Upper lobe of right lung (tissue), 1 donor: ENCODE measurements around the gene SYNE3. TPM values are rescaled to one million over a fixed set of nuclear protein-coding genes. Genes with fewer than 3 reads are reported as not detected.

Source experiments
- ATAC-seq: fragments of 200-7000 bp; cut with Tn5 transposase; one replicate; pipeline ENCODE4 v1.9.1; 2020; ENCODE audit warnings: mild to moderate bottlenecking, moderate library complexity
- DNase-seq: peaks from one replicate; pipeline ENCODE4 v3.0.0-alpha.2; 2020
- H3K27ac ChIP-seq: fragments of 200-600 bp; one replicate; pipeline ENCODE4 v1.8.0; 2022
- H3K27me3 ChIP-seq: fragments of 200-600 bp; one replicate; pipeline ENCODE4 v1.8.0; 2022; ENCODE audit warnings: mild to moderate bottlenecking
- H3K36me3 ChIP-seq: fragments of 200-600 bp; one replicate; pipeline ENCODE4 v1.8.0; 2022
- H3K4me1 ChIP-seq: fragments of 200-600 bp; one replicate; pipeline ENCODE4 v1.8.0; 2022
- H3K4me3 ChIP-seq: fragments of 200-600 bp; one replicate; pipeline ENCODE4 v1.8.0; 2022; ENCODE audit warnings: mild to moderate bottlenecking
- H3K9me3 ChIP-seq: fragments of 200-600 bp; one replicate; pipeline ENCODE4 v1.8.0; 2022
- CTCF ChIP-seq: fragments of 200-600 bp; IDR thresholded peaks from one replicate; pipeline ENCODE4 v1.8.0; 2022; ENCODE audit warnings: antibody characterized with exemption
- intact Hi-C: fragments of 100-400 bp; cut with DNase I; formaldehyde crosslinking; loops from one replicate; pipeline ENCODE4 v1.11.0; 2022
- total RNA-seq: library from RNA; stranded (reverse); fragmentation: NEBNext Ultra II Directional; extraction: Animal tissue kit (Norgen Biotek cat#: 25700); gene quantifications from one replicate; pipeline ENCODE4 v1.2.1, GENCODE V29; 2021
- donor health status: DM: no; HTN: yes; CAD: no; lungs with severe emphysema.

The SYNE3 gene
- total RNA-seq, 1 donor from 2014 or later, result 19.3 TPM

- Histone ChIP-seq H3K27me3 (no peaks in the 10 kb centered on the region), H3K9me3 (no peaks in the 10 kb centered on the region), H3K4me3 (peak within 1 kb of the TSS; percentile 81), H3K27ac (peak within 1 kb of the TSS; percentile 87), H3K36me3 (no peaks in the 10 kb centered on the region), H3K4me1 (peaks cover 43% of the 10 kb centered on the region)
- DNase-seq (peak; percentile 97), ATAC-seq (peak; percentile 98)
- intact Hi-C loops, result no loop called here
- peak; percentile 13 for TF ChIP-seq CTCF
Observed at GRCh38 chr14:95534299-95535225, 18.1 kb upstream of the SYNE3 start, which contains the start of gene GLRX5. GLRX5 (plus strand) TSS chr14:95535050; CDS start chr14:95535090, 40 bp downstream.

- no peak for TF ChIP-seq CTCF
- Histone ChIP-seq H3K4me3 (peak overlapping the region; percentile 81), H3K27me3 (no peaks in the 10 kb centered on the region), H3K27ac (peak overlapping the region; percentile 87), H3K9me3 (no peaks in the 10 kb centered on the region), H3K36me3 (no peaks in the 10 kb centered on the region), H3K4me1 (peaks cover 43% of the 10 kb centered on the region)
- intact Hi-C loops, result no loop called here
- DNase-seq (no peak), ATAC-seq (no peak)
Observed at GRCh38 chr14:95533822-95534221, 17.4 kb upstream of the SYNE3 start.

- Histone ChIP-seq H3K9me3 (no peaks in the 10 kb centered on the region), H3K4me1 (peaks cover 43% of the 10 kb centered on the region), H3K27ac (peak overlapping the region; percentile 87), H3K4me3 (peak overlapping the region; percentile 81), H3K27me3 (no peaks in the 10 kb centered on the region), H3K36me3 (no peaks in the 10 kb centered on the region)
- ATAC-seq (no peak), DNase-seq (no peak)
- intact Hi-C loops, result no loop called here
- TF ChIP-seq CTCF, result no peak
Observed at GRCh38 chr14:95533391-95533821, 17.0 kb upstream of the SYNE3 start.

- H3K4me3 ChIP-seq, result no peak overlapping the region
- no peak for TF ChIP-seq CTCF
- intact Hi-C loops, result no loop called here
- H3K9me3 ChIP-seq, result no peaks in the 10 kb centered on the region
- ATAC-seq (no peak), DNase-seq (no peak)
- peaks cover 48% of the 10 kb centered on the region for H3K4me1 ChIP-seq
- no peaks in the 10 kb centered on the region for H3K27me3 ChIP-seq
- H3K36me3 ChIP-seq, result no peaks in the 10 kb centered on the region
- no peak overlapping the region for H3K27ac ChIP-seq
Observed at GRCh38 chr14:95531969-95532368, 15.5 kb upstream of the SYNE3 start.

GRCh38 chr14:95531473-95531872, 15.0 kb upstream of the SYNE3 start:
- peaks cover 48% of the 10 kb centered on the region for H3K4me1 ChIP-seq
- intact Hi-C loops, result no loop called here
- H3K36me3 ChIP-seq, result no peaks in the 10 kb centered on the region
- H3K9me3 ChIP-seq, result no peaks in the 10 kb centered on the region
- ATAC-seq, result no peak
- no peaks in the 10 kb centered on the region for H3K27me3 ChIP-seq
- DNase-seq, result no peak
- H3K27ac ChIP-seq, result no peak overlapping the region
- H3K4me3 ChIP-seq, result no peak overlapping the region
- TF ChIP-seq CTCF, result no peak
